Ectodermal cell (in vitro differentiated cells): Measurements from ENCODE around the gene OOSP2.
"Not testable (repeated sequence)": the region's sequence is repeated elsewhere in the genome, so short reads cannot be mapped to it uniquely, and the experiment has no call there.

Source experiments
- H3K27ac ChIP-seq: 2 replicates; pipeline ENCODE4 v1.7.0; 2013; ENCODE audit warnings: mild to moderate bottlenecking, low read depth, low read length; ENCODE audit not compliant: insufficient read depth, poor library complexity, severe bottlenecking
- H3K27me3 ChIP-seq: 2 replicates; pipeline ENCODE4 v1.7.0; 2013; ENCODE audit warnings: mild to moderate bottlenecking, low read length; ENCODE audit not compliant: insufficient read depth, control insufficient read depth, poor library complexity, severe bottlenecking
- H3K36me3 ChIP-seq: one replicate; pipeline ENCODE4 v1.7.0; 2013; ENCODE audit warnings: low read length; ENCODE audit not compliant: control insufficient read depth, insufficient read depth
- H3K4me1 ChIP-seq: one replicate; pipeline ENCODE4 v1.7.0; 2013; ENCODE audit warnings: low read length; ENCODE audit not compliant: control insufficient read depth, insufficient read depth
- H3K4me3 ChIP-seq: 2 replicates; pipeline ENCODE4 v1.7.0; 2013; ENCODE audit warnings: low read depth, low read length, control low read depth; ENCODE audit not compliant: insufficient read depth
- H3K9me3 ChIP-seq: 2 replicates; pipeline ENCODE4 v1.7.0; 2013; ENCODE audit warnings: mild to moderate bottlenecking, low read length, moderate library complexity; ENCODE audit not compliant: control insufficient read depth
- WGBS, 2 experiments: methylation state at CpG; one replicate each; pipeline ENCODE4 v1.1.7; 2013; ENCODE audit warnings: missing lambda C conversion rate in 2 of 2; 5-methylcytosine and 5-hydroxymethylcytosine counted together

OOSP2 gene

GRCh38 chr11:60029015-60029632 lies 11.1 kb upstream of the OOSP2 start:
- Histone ChIP-seq H3K9me3 (no peaks in the 10 kb centered on the region), H3K4me3 (no peak overlapping the region), H3K4me1 (no peaks in the 10 kb centered on the region), H3K36me3 (no peaks in the 10 kb centered on the region), H3K27me3 (no peaks in the 10 kb centered on the region), H3K27ac (no peak overlapping the region)
- 92 to 96% methylated on average over 3 of the region's 3 CpGs for WGBS, 2 experiments

GRCh38 chr11:60050422-60050821 lies 10.2 kb downstream of the OOSP2 start:
- H3K27me3 ChIP-seq, H3K4me3 ChIP-seq, H3K4me1 ChIP-seq, H3K9me3 ChIP-seq, H3K36me3 ChIP-seq, H3K27ac ChIP-seq: not testable (repeated sequence)

- not testable (repeated sequence) for H3K9me3 ChIP-seq, H3K4me3 ChIP-seq, H3K27ac ChIP-seq, H3K36me3 ChIP-seq, H3K4me1 ChIP-seq, H3K27me3 ChIP-seq
- 89% methylated on average over 2 of the region's 3 CpGs; no CpG with 5 or more reads in 1 of the 2 experiments for WGBS, 2 experiments
These were observed 10.6 kb downstream of the OOSP2 start for GRCh38 chr11:60050839-60051238.

GRCh38 chr11:60056349-60056969 lies 16.2 kb downstream of the OOSP2 start, which contains the start of gene MS4A3:
TSS of gene MS4A3 (plus strand) at chr11:60056665. CDS start at chr11:60061161, 4,496 bp downstream.
- no peaks in the 10 kb centered on the region for H3K4me1 ChIP-seq
- no peaks in the 10 kb centered on the region for H3K27me3 ChIP-seq
- no peak within 1 kb of the TSS for H3K27ac ChIP-seq
- WGBS, 2 experiments = 85 to 90% methylated on average over 8 of the region's 8 CpGs
- no peaks in the 10 kb centered on the region for H3K9me3 ChIP-seq
- no peak within 1 kb of the TSS for H3K4me3 ChIP-seq
- no peaks in the 10 kb centered on the region for H3K36me3 ChIP-seq

GRCh38 chr11:60059052-60059451 lies 18.8 kb downstream of the OOSP2 start:
- H3K4me3 ChIP-seq = no peak overlapping the region
- H3K27ac ChIP-seq = no peak overlapping the region
- no peaks in the 10 kb centered on the region for H3K4me1 ChIP-seq
- no peaks in the 10 kb centered on the region for H3K27me3 ChIP-seq
- H3K36me3 ChIP-seq = no peaks in the 10 kb centered on the region
- 89 to 96% methylated on average over 2 of the region's 3 CpGs for WGBS, 2 experiments
- H3K9me3 ChIP-seq = no peaks in the 10 kb centered on the region

GRCh38 chr11:60059521-60060240 lies 19.5 kb downstream of the OOSP2 start:
- Histone ChIP-seq H3K9me3 (no peaks in the 10 kb centered on the region), H3K4me3 (no peak overlapping the region), H3K27ac (no peak overlapping the region), H3K27me3 (no peaks in the 10 kb centered on the region), H3K4me1 (no peaks in the 10 kb centered on the region), H3K36me3 (no peaks in the 10 kb centered on the region)
- WGBS, 2 experiments = 92 to 100% methylated on average over 1 to 3 of the region's 4 CpGs

GRCh38 chr11:60064111-60064510 lies 23.9 kb downstream of the OOSP2 start:
- H3K36me3 ChIP-seq = no peaks in the 10 kb centered on the region
- no peaks in the 10 kb centered on the region for H3K27me3 ChIP-seq
- no peak overlapping the region for H3K4me3 ChIP-seq
- 78 to 95% methylated on average over 1 of the region's 1 CpG for WGBS, 2 experiments
- H3K4me1 ChIP-seq = no peaks in the 10 kb centered on the region
- H3K27ac ChIP-seq = no peak overlapping the region
- no peaks in the 10 kb centered on the region for H3K9me3 ChIP-seq

GRCh38 chr11:60065801-60066200 lies 25.6 kb downstream of the OOSP2 start:
- 92 to 93% methylated on average over 1 of the region's 1 CpG for WGBS, 2 experiments
- Histone ChIP-seq H3K4me1 (no peaks in the 10 kb centered on the region), H3K4me3 (no peak overlapping the region), H3K9me3 (no peaks in the 10 kb centered on the region), H3K27me3 (no peaks in the 10 kb centered on the region), H3K27ac (no peak overlapping the region), H3K36me3 (no peaks in the 10 kb centered on the region)

- Histone ChIP-seq H3K4me3 (no peak overlapping the region), H3K27me3 (no peaks in the 10 kb centered on the region), H3K27ac (no peak overlapping the region), H3K9me3 (no peaks in the 10 kb centered on the region), H3K4me1 (no peaks in the 10 kb centered on the region), H3K36me3 (no peaks in the 10 kb centered on the region)
- 87 to 100% methylated on average over 2 of the region's 2 CpGs for WGBS, 2 experiments
These were observed 29.2 kb downstream of the OOSP2 start for GRCh38 chr11:60069450-60069849.

- H3K27me3 ChIP-seq, H3K4me3 ChIP-seq, H3K36me3 ChIP-seq, H3K4me1 ChIP-seq, H3K27ac ChIP-seq, H3K9me3 ChIP-seq: not testable (repeated sequence)
- 92 to 96% methylated on average over 6 of the region's 6 CpGs for WGBS, 2 experiments
These were observed 31.4 kb downstream of the OOSP2 start for GRCh38 chr11:60071644-60072043.
